Heart left ventricle (tissue), 13 donors: ENCODE measurements around the gene FTCDNL1.

ENCODE experiments used
- CTCF ChIP-seq, 12 donors: fragments of 200-600 bp; sonication (generic) in 4 of 12; IDR thresholded peaks; one replicate each; pipeline versions ENCODE4 v1.5.0 to v1.8.0; 2018 to 2022; ENCODE audit warnings: antibody characterized with exemption in 12 of 12, mild to moderate bottlenecking in 5 of 12
- POLR2A ChIP-seq, 2 donors: fragments of 450-650 bp; IDR thresholded peaks; one replicate each; pipeline ENCODE4 v1.6.1; 2017; ENCODE audit warnings: antibody characterized with exemption in 2 of 2, mild to moderate bottlenecking in 2 of 2, moderate library complexity in 2 of 2
- donor health status: ischemic (EF 13 %, LVEDD 7.1; RV severe dilation, severe dysfunction).
- donor health status: DM: no; HTN: yes; CAD: no.
- donor health status: DM: no; HTN: no; CAD: no.
- donor health status: ischemic (EF 25% LVEDD 6.9; RV normal size, moderate dysfunction).
- donor health status: ischemic (EF 25% LVEDD 5.7; RV mildly dilated, moderate dysfunction).
- donor health status: ischemic (EF 35%, LVEDD 5.7; RV mildly dilated, moderate dysfunction).
- donor health status: nonischemic (EF 11% LVEDD 7.7; RV severe dilation, severe dysfunction).
- donor health status: DM: yes; HTN: yes; CAD: no.
- donor health status: PGD.
- donor health status: ischemic (EF 29% LVEDD 5.4; RV normal size, mild dysfunction).
- donor health status: nonischemic (EF 23%, LVEDD 6.1; RV moderate dilation, normal function).

GRCh38 chr2:199829628-199830027 lies 21.4 kb downstream of the FTCDNL1 start:
- no peak for TF ChIP-seq POLR2A (IDR thresholded peaks at IDR 0.05)
- TF ChIP-seq CTCF (IDR thresholded peaks at IDR 0.05), result no peak
